Measurements from ENCODE around the gene IAH1. TPM values are rescaled to one million over a fixed set of nuclear protein-coding genes. Genes with fewer than 3 reads are reported as not detected.
"Not testable (repeated sequence)": the region's sequence is repeated elsewhere in the genome, so short reads cannot be mapped to it uniquely, and the experiment has no call there.

Gene IAH1
- polyA plus RNA-seq, 2 of the 4 experiments (the other 2 are of a cell fraction), result 75.4 to 163 TPM

DNA sequence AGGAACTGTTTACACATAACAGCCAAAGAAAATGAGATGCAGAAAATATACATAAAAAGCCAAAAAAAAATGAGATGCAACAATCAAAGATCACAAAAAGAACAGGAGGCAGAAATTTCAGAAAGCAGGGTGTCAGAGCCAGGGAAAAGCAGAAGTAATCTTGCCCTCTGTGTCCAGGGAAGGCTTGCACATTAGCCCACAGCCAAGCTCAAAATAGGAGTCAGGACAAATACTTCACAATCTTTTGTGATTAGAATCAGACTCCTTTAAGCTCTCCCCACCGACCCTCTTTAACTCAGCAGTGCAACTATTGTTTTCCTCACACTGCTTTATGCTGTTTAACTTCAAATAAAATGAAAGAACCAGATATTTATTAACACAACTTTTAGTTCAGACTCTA lies 34.6 kb downstream of the IAH1 start (continued):
- TF ChIP-seq HOXA7 (CRISPR knock-in tag; IDR thresholded peaks at IDR 0.05) (no peak), MAZ (IDR thresholded peaks at IDR 0.05; ENCODE audit: borderline replicate concordance, low read depth, low read length) (no peak)

DNA sequence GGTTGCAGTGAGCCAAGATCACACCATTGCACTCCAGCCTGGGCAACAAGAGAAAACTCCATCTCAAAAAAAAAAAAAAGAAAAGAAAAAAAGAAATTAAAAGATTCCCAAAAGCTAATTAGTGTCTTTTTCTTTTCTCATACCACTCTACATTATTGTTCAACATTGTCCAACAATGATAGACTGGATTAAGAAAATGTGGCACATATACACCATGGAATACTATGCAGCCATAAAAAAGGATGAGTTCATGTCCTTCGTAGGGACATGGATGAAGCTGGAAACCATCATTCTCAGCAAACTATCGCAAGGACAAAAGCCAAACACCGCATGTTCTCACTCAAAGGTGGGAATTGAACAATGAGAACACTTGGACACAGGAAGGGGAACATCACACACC lies 39.6 kb downstream of the IAH1 start:
- DNase-seq (ENCODE audit: low read depth in 1 of 2, low spot score in 1 of 2); H3K4me3 ChIP-seq; H3K4me1 ChIP-seq; H3K4me2 ChIP-seq; FAIRE-seq; H3K27ac ChIP-seq; ATAC-seq; H3K9me3 ChIP-seq; POLR2A ChIA-PET: not testable (repeated sequence)
- 98% methylated on average over 3 of the region's 3 CpGs for WGBS (ENCODE audit: missing lambda C conversion rate)
- CTCF ChIA-PET, result interaction anchor here (1.3 kb wide), 1 partner anchor 39 kb away, joined by 5 read pairs; no protein-coding TSS in a partner anchor

DNA sequence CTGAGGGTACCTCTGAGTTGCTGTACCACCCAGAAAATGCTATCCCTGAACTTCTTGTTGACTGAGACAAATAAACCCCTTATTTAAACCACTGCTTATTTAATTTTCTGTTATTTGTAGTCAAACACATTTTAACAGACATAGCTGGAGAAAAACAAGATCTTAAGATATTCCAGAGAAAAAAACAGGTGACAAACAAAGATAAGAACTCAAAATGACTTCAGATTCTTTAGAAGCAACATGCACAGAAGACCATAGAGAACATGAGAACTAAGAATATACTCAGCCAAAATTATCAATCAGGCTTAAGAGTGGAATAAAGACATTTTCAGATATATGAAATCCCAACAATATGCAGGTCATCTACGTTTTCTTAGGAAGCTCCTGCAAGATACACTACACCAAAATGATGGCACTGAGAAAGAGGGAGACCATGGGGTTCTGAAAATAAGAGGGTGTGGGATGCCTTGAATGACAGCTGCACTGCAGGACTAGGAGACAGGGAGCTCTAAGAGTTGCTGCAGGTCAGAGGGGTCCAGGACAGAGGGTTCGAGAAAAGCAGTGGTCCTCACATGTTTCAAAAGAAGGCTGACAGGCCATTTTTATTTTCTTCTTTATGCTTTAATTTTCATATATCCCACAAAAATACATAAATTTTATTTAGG lies 42.9 kb downstream of the IAH1 start:
- no peaks in the 10 kb centered on the region for H3K9me3 ChIP-seq
- no peaks in the 10 kb centered on the region for H3K4me1 ChIP-seq
- H3K4me3 ChIP-seq, result no peak overlapping the region
- DNase-seq (ENCODE audit: low read depth in 1 of 2, low spot score in 1 of 2), result no peak
- 91% methylated on average over 2 of the region's 2 CpGs for WGBS (ENCODE audit: missing lambda C conversion rate)
- ChIA-PET POLR2A (no interaction called here), CTCF (interaction anchor here (0.8 to 1.0 kb wide), 2 partner anchors 9 to 20 kb away, joined by 3 read pairs; no protein-coding TSS in a partner anchor)
- H3K4me2 ChIP-seq, result no peak overlapping the region
- TF ChIP-seq, protein P1, sequence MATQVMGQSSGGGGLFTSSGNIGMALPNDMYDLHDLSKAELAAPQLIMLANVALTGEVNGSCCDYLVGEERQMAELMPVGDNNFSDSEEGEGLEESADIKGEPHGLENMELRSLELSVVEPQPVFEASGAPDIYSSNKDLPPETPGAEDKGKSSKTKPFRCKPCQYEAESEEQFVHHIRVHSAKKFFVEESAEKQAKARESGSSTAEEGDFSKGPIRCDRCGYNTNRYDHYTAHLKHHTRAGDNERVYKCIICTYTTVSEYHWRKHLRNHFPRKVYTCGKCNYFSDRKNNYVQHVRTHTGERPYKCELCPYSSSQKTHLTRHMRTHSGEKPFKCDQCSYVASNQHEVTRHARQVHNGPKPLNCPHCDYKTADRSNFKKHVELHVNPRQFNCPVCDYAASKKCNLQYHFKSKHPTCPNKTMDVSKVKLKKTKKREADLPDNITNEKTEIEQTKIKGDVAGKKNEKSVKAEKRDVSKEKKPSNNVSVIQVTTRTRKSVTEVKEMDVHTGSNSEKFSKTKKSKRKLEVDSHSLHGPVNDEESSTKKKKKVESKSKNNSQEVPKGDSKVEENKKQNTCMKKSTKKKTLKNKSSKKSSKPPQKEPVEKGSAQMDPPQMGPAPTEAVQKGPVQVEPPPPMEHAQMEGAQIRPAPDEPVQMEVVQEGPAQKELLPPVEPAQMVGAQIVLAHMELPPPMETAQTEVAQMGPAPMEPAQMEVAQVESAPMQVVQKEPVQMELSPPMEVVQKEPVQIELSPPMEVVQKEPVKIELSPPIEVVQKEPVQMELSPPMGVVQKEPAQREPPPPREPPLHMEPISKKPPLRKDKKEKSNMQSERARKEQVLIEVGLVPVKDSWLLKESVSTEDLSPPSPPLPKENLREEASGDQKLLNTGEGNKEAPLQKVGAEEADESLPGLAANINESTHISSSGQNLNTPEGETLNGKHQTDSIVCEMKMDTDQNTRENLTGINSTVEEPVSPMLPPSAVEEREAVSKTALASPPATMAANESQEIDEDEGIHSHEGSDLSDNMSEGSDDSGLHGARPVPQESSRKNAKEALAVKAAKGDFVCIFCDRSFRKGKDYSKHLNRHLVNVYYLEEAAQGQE (IDR thresholded peaks at IDR 0.05), result no peak
- TF ChIP-seq TP53 (CRISPR knock-in tag; IDR thresholded peaks at IDR 0.05), result no peak
- no peak for TF ChIP-seq EHMT2 (IDR thresholded peaks at IDR 0.05; ENCODE audit: low read depth)
- no peak for TF ChIP-seq JUNB (IDR thresholded peaks at IDR 0.05)
- no peak for TF ChIP-seq ZC3H11A (IDR thresholded peaks at IDR 0.05)
- TF ChIP-seq NFE2L2 (conservative IDR thresholded peaks at IDR 0.05; ENCODE audit: low read length), result no peak
- TF ChIP-seq ZNF302 (CRISPR knock-in tag; IDR thresholded peaks at IDR 0.05), result no peak
- no peak for TF ChIP-seq RNF2 (IDR thresholded peaks at IDR 0.05; ENCODE audit: borderline replicate concordance, low read depth)
- TF ChIP-seq BHLHE40 (IDR thresholded peaks at IDR 0.05; ENCODE audit: low read depth, low read length), result no peak
- no peak for TF ChIP-seq MYC (IDR thresholded peaks at IDR 0.05; ENCODE audit: borderline replicate concordance, low read length)
- no peak for TF ChIP-seq CHD4 (IDR thresholded peaks at IDR 0.05; ENCODE audit: borderline replicate concordance)
- no peak for FAIRE-seq
- no peak overlapping the region for H3K27ac ChIP-seq
- ATAC-seq, result no peak

DNA sequence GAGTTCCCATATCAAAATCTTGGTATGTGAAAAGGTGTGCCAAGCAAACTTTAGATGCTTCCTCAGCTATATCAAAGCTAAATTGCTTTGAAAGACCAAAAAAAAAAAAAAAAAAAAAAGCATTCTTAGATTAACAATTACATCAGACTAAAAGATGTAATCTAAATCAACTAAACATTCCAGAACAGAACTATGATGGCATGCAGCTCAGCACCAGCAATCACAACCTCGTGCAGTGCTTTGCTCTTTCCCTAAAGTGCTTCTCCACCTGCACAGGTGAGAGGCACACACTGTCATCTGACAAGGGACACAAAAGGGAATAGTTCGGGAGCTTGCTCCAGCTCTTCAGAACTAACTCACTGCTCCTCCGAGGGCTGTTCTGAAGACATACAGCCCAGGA lies 43.8 kb downstream of the IAH1 start:
- ChIA-PET CTCF (interaction anchor here (1.0 to 1.1 kb wide), 3 partner anchors 18 to 296 kb away, joined by 3 to 4 read pairs (median 4); no protein-coding TSS in a partner anchor), POLR2A (interaction anchor here (0.6 kb wide), 1 partner anchor 17 kb away, joined by 5 read pairs; no protein-coding TSS in a partner anchor)
- FAIRE-seq (no peak), ATAC-seq (peak in 1 of 2 experiments; percentile 40; a peak in 2 of 6 replicates), DNase-seq (ENCODE audit: low read depth in 1 of 2, low spot score in 1 of 2) (no peak)
- TF ChIP-seq FOSL2 (IDR thresholded peaks at IDR 0.05) (no peak), FOSL2 (CRISPR knock-in tag; IDR thresholded peaks at IDR 0.05) (no peak), RCOR1 (IDR thresholded peaks at IDR 0.05; ENCODE audit: low read depth, low read length) (no peak), RNF2 (IDR thresholded peaks at IDR 0.05; ENCODE audit: borderline replicate concordance, low read depth) (no peak), PHF8 (IDR thresholded peaks at IDR 0.05; ENCODE audit: borderline replicate concordance, low read depth) (no peak), CBX2 (IDR thresholded peaks at IDR 0.05; ENCODE audit: borderline replicate concordance, low read depth) (no peak), HOXB5 (CRISPR knock-in tag; IDR thresholded peaks at IDR 0.05) (no peak), HOXB13 (CRISPR knock-in tag; IDR thresholded peaks at IDR 0.05; ENCODE audit: low read depth) (no peak)
- TF ChIP-seq, protein P2, sequence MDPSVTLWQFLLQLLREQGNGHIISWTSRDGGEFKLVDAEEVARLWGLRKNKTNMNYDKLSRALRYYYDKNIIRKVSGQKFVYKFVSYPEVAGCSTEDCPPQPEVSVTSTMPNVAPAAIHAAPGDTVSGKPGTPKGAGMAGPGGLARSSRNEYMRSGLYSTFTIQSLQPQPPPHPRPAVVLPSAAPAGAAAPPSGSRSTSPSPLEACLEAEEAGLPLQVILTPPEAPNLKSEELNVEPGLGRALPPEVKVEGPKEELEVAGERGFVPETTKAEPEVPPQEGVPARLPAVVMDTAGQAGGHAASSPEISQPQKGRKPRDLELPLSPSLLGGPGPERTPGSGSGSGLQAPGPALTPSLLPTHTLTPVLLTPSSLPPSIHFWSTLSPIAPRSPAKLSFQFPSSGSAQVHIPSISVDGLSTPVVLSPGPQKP (IDR thresholded peaks at IDR 0.05; ENCODE audit: low read depth, low read length), result no peak
- TF ChIP-seq, protein P3, sequence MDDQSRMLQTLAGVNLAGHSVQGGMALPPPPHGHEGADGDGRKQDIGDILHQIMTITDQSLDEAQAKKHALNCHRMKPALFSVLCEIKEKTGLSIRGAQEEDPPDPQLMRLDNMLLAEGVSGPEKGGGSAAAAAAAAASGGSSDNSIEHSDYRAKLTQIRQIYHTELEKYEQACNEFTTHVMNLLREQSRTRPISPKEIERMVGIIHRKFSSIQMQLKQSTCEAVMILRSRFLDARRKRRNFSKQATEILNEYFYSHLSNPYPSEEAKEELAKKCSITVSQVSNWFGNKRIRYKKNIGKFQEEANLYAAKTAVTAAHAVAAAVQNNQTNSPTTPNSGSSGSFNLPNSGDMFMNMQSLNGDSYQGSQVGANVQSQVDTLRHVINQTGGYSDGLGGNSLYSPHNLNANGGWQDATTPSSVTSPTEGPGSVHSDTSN (IDR thresholded peaks at IDR 0.05), result no peak
- TF ChIP-seq, protein P4, sequence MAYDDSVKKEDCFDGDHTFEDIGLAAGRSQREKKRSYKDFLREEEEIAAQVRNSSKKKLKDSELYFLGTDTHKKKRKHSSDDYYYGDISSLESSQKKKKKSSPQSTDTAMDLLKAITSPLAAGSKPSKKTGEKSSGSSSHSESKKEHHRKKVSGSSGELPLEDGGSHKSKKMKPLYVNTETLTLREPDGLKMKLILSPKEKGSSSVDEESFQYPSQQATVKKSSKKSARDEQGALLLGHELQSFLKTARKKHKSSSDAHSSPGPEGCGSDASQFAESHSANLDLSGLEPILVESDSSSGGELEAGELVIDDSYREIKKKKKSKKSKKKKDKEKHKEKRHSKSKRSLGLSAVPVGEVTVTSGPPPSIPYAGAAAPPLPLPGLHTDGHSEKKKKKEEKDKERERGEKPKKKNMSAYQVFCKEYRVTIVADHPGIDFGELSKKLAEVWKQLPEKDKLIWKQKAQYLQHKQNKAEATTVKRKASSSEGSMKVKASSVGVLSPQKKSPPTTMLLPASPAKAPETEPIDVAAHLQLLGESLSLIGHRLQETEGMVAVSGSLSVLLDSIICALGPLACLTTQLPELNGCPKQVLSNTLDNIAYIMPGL (CRISPR knock-in tag; IDR thresholded peaks at IDR 0.05; ENCODE audit: borderline replicate concordance), result no peak
- no peaks in the 10 kb centered on the region for H3K4me1 ChIP-seq
- H3K4me2 ChIP-seq, result no peak overlapping the region
- H3K27ac ChIP-seq, result no peak overlapping the region
- 75% methylated on average over 3 of the region's 3 CpGs for WGBS (ENCODE audit: missing lambda C conversion rate)
- H3K9me3 ChIP-seq, result no peaks in the 10 kb centered on the region
- no peak overlapping the region for H3K4me3 ChIP-seq
